Stimulated activated CD8-positive, alpha-beta memory T cell treated with anti-CD3 and anti-CD28 coated beads, Interleukin-4, amount 100 ng/mL, for 48 hours (primary cell): ENCODE data around the gene ITGA6.

ENCODE experiments used
- DNase-seq: peaks from one replicate; pipeline ENCODE4 v3.0.0-alpha.2; 2020

The ITGA6 gene

DNA sequence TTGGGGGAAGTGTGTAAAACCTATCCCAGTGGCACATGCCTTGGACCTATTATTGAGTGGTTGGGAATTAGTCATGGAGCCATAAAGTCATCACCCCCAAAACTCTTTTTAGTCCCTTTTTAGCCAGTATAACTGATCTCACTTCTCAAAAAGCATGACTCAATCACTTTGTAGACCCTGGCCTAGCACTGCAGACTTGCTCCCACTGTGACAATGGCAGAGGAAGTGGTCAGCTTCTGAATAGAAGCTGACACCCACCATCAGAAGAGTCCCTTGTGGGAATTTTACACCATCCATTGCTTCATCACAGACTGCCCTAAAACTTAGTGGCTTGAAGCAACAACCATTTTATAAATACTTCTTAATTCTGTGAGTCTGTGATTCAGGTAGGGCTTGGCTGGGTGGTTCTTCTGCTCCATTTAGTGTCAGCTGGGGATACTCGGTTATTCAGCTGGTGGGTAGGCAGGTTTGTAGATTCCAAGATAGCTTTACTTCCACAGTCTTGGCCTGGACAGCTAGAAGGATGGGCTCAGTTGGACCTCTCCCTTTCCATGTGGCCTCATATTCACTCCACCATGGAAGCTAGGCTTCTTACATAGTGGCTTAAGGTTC, 10.8 kb upstream of the ITGA6 start:
- DNase-seq = no peak

GRCh38 chr2:172420216-172420615, 7.2 kb upstream of the ITGA6 start:
- no peak for DNase-seq

- DNase-seq = no peak
Observed at GRCh38 chr2:172423160-172423559, 4.2 kb upstream of the ITGA6 start.

- DNase-seq = no peak
Observed at GRCh38 chr2:172425336-172425735, 2.0 kb upstream of the ITGA6 start.

DNA sequence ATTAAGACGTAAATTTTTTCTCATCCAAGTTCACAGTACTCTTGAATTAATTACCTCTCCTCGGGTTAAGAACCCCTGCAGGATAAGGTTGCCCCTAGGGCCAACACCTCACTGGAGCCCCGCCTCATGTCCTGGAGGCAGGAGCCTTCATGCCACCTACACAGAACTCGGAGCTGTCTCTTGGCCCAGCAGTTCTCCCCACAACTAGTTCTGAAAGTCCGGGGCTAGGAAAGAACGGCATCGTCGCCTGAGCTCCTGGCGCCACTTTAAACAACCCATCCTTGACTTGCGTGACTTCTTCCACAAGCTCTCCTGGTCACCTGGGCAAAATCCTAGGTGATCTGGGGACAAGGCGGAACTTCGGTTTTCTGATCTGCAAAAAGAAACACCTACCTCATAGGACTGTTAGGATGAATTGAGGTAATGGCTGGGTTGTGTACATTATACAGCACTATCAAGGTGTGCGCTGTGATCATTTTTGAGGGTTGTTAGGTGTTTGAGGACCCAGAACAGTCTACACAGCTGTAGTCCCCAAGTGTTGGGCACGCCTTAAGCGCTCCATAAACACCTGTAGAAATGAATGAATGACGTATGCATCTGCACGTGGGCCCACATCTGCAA, 641 bp upstream of the ITGA6 start:
- no peak for DNase-seq

GRCh38 chr2:172427990-172428831, 825 bp downstream of the ITGA6 start:
- peak; percentile 64 for DNase-seq

GRCh38 chr2:172428832-172429210, 1.4 kb downstream of the ITGA6 start:
- DNase-seq = no peak

GRCh38 chr2:172429301-172429968, 2.0 kb downstream of the ITGA6 start:
- no peak for DNase-seq

GRCh38 chr2:172430027-172430426, 2.6 kb downstream of the ITGA6 start:
- no peak for DNase-seq

DNA sequence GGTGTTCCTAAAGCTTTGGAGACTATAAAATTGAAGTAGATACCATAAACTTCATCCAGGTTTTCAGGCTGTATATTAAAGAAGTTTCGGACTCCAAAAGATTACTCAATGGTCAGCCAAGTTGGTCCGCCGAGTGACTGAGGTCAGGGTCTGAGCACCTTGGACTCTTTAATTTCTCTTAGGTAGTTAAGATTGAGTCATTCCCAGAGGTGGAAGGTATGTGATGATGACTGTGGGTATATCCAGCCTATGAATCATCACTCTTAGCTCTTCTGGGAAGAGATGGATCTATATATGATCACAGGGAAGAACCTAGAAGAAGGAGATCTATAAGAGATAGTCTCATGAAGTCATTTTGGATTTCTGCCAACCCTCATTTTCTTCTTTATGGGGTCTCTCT, 3.3 kb downstream of the ITGA6 start:
- no peak for DNase-seq

DNA sequence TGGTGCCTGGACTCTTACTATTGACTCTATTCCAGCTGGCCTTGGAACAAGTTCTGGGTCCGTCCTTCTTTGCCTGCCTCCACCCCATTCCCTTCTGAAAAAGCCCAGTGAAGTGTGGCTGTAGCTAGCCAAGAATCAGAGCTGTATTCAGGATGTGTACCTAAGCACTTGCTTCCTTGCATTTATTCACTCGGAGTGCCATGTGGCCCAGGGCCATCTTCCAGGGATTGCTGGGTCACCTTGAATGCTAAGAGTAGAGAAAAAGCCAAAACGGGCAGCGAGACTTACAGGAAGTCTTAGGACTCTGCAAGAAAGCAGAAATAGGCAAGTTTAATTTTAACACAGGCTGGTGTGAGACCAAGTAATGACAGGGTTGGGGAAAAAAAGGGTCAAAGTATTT, 4.1 kb downstream of the ITGA6 start:
- no peak for DNase-seq

- no peak for DNase-seq
Observed at GRCh38 chr2:172431993-172432392, 4.6 kb downstream of the ITGA6 start.

DNA sequence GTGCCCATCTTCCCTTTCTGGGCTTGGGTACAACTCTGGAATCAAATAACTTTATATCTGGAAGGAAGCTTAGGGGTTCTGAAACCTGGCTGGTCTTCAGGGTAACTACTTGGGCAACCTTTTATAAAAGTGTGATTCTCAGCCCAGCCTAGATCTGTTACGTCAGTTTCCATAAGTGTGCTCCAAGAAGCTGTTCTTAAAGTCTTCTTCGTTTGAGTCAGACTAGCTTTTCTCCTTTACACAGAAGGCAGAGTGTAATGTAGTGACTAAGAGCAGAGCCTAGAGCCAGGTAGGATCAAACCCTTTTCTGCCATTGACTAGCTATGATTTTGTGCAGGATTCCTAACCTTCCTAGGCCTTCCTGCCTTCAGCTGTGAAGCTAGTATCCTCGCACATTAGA, 5.8 kb downstream of the ITGA6 start:
- no peak for DNase-seq

GRCh38 chr2:172434821-172435605, 7.6 kb downstream of the ITGA6 start:
- no peak for DNase-seq

DNA sequence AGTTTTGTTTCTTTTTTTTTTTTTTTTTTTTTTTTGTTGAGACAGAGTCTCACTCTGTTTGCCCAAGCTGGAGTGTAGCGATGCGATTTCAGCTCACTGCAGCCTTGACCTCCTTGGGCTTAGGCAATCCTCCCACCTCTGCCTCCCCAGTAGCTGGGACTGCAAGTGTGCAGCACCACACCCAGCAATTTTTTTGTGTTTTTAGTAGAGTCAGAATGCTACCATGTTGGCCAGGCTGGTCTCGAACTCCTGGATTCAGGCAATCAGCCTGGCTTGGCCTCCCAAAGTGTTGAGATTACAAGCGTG, 8.2 kb downstream of the ITGA6 start:
- no peak for DNase-seq

- no peak for DNase-seq
Observed at GRCh38 chr2:172436889-172437288, 9.5 kb downstream of the ITGA6 start.

- DNase-seq = peak; percentile 69
Observed at GRCh38 chr2:172437419-172438341, 10.3 kb downstream of the ITGA6 start.

DNA sequence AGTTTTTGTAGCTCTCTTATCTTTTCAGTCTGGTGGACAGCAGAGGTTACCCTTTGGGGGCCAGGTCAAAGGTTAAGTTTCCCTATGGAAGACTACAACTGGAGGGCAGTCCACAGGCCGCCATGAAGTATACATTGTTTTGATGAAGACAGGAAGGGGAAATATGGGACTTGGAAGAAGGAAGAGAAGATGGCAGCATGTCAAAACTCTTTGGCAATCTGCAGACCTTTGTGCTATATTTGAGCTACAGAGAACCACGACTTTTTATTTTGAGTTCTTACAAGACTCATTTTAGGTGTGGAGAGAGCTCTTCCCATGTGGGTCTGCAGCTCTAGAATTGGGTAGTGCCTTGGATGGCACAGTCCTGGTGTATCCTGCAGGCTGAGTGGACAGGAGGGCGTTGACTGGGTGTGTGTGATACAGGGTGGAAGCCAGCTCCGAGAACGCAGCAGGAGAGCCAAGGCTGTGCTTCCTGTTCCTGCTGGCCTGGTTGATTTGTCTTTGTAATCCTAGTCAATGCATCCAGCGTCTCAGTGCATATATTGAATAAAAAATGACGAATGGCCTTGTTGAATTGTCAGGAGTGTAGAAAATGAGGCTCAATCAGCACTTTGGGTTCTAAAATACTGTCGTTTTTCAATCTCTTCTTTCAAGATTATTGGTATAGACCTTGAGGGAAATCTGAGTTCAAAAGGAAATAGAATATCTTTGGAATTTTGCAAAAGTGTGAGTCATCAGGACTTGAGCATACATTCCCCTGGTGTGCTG, 11.5 kb downstream of the ITGA6 start:
- DNase-seq = no peak

- no peak for DNase-seq
Observed at GRCh38 chr2:172439509-172439860, 12.1 kb downstream of the ITGA6 start.

DNA sequence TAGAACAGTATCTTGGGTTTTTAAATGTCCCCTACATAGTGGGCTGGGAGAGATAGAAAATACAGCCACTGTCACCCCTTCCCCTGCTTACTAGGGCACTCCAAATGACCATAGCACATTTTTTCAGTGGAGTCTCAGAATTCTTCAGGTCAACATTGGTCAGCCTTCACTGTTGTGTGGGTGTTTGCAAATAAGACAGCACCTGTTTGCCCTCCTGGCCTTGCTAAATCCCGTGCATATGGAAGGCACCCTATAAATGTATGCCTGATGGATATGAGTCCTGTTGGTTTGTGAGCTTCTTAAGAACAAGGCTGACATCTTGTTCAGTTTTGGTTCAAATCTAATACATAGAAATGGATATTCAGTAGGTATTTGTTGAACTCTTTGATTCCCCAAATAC, 12.5 kb downstream of the ITGA6 start:
- DNase-seq = no peak

GRCh38 chr2:172440795-172441194, 13.4 kb downstream of the ITGA6 start:
- DNase-seq = no peak
